K562 (cell line): ENCODE results near the gene NUAK2. TPM values are rescaled to one million over a fixed set of nuclear protein-coding genes. Genes with fewer than 3 reads are reported as not detected.

Source experiments
- CXXC5 ChIP-seq: fragments of 250-450 bp; sonication (Bioruptor Pico); IDR thresholded peaks from 2 replicates; pipeline ENCODE4 v1.8.0; 2022; ENCODE audit warnings: inconsistent platforms, mild to moderate bottlenecking, moderate library complexity
- ESRRB ChIP-seq: fragments of 250-450 bp; sonication (Bioruptor Pico); IDR thresholded peaks from 2 replicates; pipeline ENCODE4 v1.5.0; 2020; ENCODE audit warnings: mild to moderate bottlenecking, moderate library complexity, borderline replicate concordance
- HIVEP1 ChIP-seq: fragments of 250-450 bp; sonication (Bioruptor Pico); IDR thresholded peaks from 2 replicates; pipeline ENCODE4 v1.4.0; 2020; ENCODE audit warnings: mild to moderate bottlenecking
- KDM1A ChIP-seq, 2 experiments: fragments of 450-650 bp; IDR thresholded peaks; 2 replicates each; pipeline ENCODE4 v1.6.1; 2016; ENCODE audit warnings: mild to moderate bottlenecking in 2 of 2
- KDM2B ChIP-seq: fragments of 250-450 bp; sonication (Bioruptor Pico); IDR thresholded peaks from 2 replicates; pipeline ENCODE4 v1.8.0; 2021; ENCODE audit warnings: mild to moderate bottlenecking, moderate library complexity
- MED1 ChIP-seq: sonication (generic); formaldehyde crosslinking; IDR thresholded peaks from 2 replicates; pipeline ENCODE4 v1.8.1; 2023; ENCODE audit warnings: missing genetic modification reagents, borderline replicate concordance
- NCOR1 ChIP-seq: fragments of 450-650 bp; IDR thresholded peaks from 2 replicates; pipeline ENCODE4 v1.6.1; 2016; ENCODE audit warnings: mild to moderate bottlenecking, moderate library complexity
- NEUROD1 ChIP-seq: fragments of 150-350 bp; IDR thresholded peaks from 2 replicates; pipeline ENCODE4 v1.6.1; 2014; ENCODE audit warnings: borderline replicate concordance, low read length, low read depth; ENCODE audit not compliant: partially characterized antibody
- NR2C1 ChIP-seq, 2 experiments: fragments of 450-650 bp; IDR thresholded peaks; 2 replicates each; pipeline ENCODE4 v1.6.1; 2017; ENCODE audit warnings: mild to moderate bottlenecking in 2 of 2, antibody characterized with exemption in 1 of 2, inconsistent platforms in 1 of 2, missing compliant biosample characterization in 1 of 2, missing genetic modification characterization in 1 of 2
- NUFIP1 ChIP-seq: fragments of 450-650 bp; IDR thresholded peaks from 2 replicates; pipeline ENCODE4 v1.6.1; 2018; ENCODE audit not compliant: partially characterized antibody
- SMARCE1 ChIP-seq: fragments of 450-650 bp; IDR thresholded peaks from 2 replicates; pipeline ENCODE4 v1.7.1; 2016; ENCODE audit warnings: mild to moderate bottlenecking
- SNRNP70 ChIP-seq: fragments of 200-400 bp; formaldehyde crosslinking; optimal IDR thresholded peaks from 2 replicates; pipeline ENCODE3; 2017; ENCODE audit warnings: low read depth, low read length
- TAL1 ChIP-seq: fragments of 450-650 bp; IDR thresholded peaks from 2 replicates; pipeline ENCODE4 v1.6.1; 2016; ENCODE audit warnings: mild to moderate bottlenecking
- TEAD4 ChIP-seq, 2 experiments: sonication (generic) in 1 of 2; formaldehyde crosslinking in 1 of 2; IDR thresholded peaks; 2 replicates each; pipeline versions ENCODE4 v1.6.1 to v1.8.0; 2012 to 2022; ENCODE audit warnings: borderline replicate concordance in 1 of 2, inconsistent platforms in 1 of 2, low read length in 1 of 2, mild to moderate bottlenecking in 1 of 2, missing genetic modification reagents in 1 of 2
- VEZF1 ChIP-seq: fragments of 200-800 bp; sonication (Bioruptor generic); IDR thresholded peaks from 2 replicates; pipeline ENCODE4 v1.6.1; 2017; ENCODE audit warnings: missing genetic modification characterization, missing compliant biosample characterization
- XRCC4 ChIP-seq: IDR thresholded peaks from one replicate; pipeline ENCODE4 v1.6.1; 2011; ENCODE audit not compliant: insufficient read depth, insufficient read length; ENCODE audit errors: extremely low read depth
- ZEB2 ChIP-seq: fragments of 450-650 bp; IDR thresholded peaks from 2 replicates; pipeline ENCODE4 v1.6.1; 2016
- ZNF197 ChIP-seq: fragments of 200-800 bp; sonication (Bioruptor generic); IDR thresholded peaks from 2 replicates; pipeline ENCODE4 v1.6.1; 2016; ENCODE audit warnings: low read depth, missing genetic modification characterization, missing compliant biosample characterization
- ZNF609 ChIP-seq: sonication (generic); formaldehyde crosslinking; IDR thresholded peaks from 2 replicates; pipeline ENCODE4 v1.8.1; 2023; ENCODE audit warnings: missing genetic modification reagents, mild to moderate bottlenecking, borderline replicate concordance
- polyA plus RNA-seq, 8 experiments: library from polyadenylated mRNA; depleted of rRNA in 4 of 8; stranded (reverse) in 5 of 8; unstranded in 3 of 8; fragments of >200 nt; fragmentation: Nextera tagmentation in 2 of 8; fragmentation: Illumina TruSeq in 1 of 8; extraction: Ambion mirVana in 2 of 8; extraction: Trizol in 1 of 8; gene quantifications; 2 replicates each; pipeline versions ENCODE4 v1.2.1 to v1.2.3, GENCODE V29; 2011 to 2014; ENCODE audit warnings: inconsistent platforms in 1 of 8, missing spikeins in 1 of 8
- total RNA-seq, 7 experiments: library from RNA; depleted of rRNA in 6 of 7; stranded (reverse); fragments of >200 nt in 6 of 7; fragmentation: Illumina TruSeq in 2 of 7; extraction: Trizol in 2 of 7; gene quantifications; 2 replicates each; pipeline versions ENCODE4 v1.2.1 to v1.2.3, GENCODE V29; 2011 to 2021; ENCODE audit warnings: low replicate concordance in 1 of 7

NUAK2 gene
- total and polyA plus RNA-seq, 9 of the 15 experiments (the other 6 are each of a cell fraction or from before 2014, with no cell fraction given): 0.04 to 0.44 (median 0.14) TPM

- TF ChIP-seq CXXC5 (CRISPR knock-in tag) (peak; percentile 79), ESRRB (CRISPR knock-in tag) (no peak), NUFIP1 (no peak), KDM2B (no peak), TEAD4 (IDR thresholded peaks at IDR 0.05; ENCODE audit: low read length) (peak; percentile 98), TEAD4 (CRISPR knock-in tag; IDR thresholded peaks at IDR 0.05; ENCODE audit: borderline replicate concordance) (no peak), NR2C1 (IDR thresholded peaks at IDR 0.05) (no peak), NR2C1 (tag; IDR thresholded peaks at IDR 0.05) (0 out of 2 replicates have a peak, but pooled peaks have one; percentile 15), TAL1 (peak; percentile 96), MED1 (no peak), KDM1A (IDR thresholded peaks at IDR 0.05) (peak; percentile 93 to 94), HIVEP1 (CRISPR knock-in tag) (0 out of 2 replicates have a peak, but pooled peaks have one; percentile 15), SNRNP70 (no peak), VEZF1 (CRISPR knock-in tag) (peak; percentile 71), NEUROD1 (peak; percentile 68), XRCC4 (no peak), ZNF609 (CRISPR knock-in tag) (0 out of 2 replicates have a peak, but pooled peaks have one; percentile 17), NCOR1 (peak; percentile 94), SMARCE1 (peak; percentile 84), ZEB2 (no peak; the same call in 1 of the 2 replicates), ZNF197 (CRISPR knock-in tag) (0 out of 2 replicates have a peak, but pooled peaks have one; percentile 76)
Observed at GRCh38 chr1:205255941-205256780, 65.4 kb downstream of the NUAK2 start (continued).
